HG03066 (cell line): ENCODE measurements around the gene ENTHD1.
"Not testable (repeated sequence)": the region's sequence is repeated elsewhere in the genome, so short reads cannot be mapped to it uniquely, and the experiment has no call there.

Experiments used
- ATAC-seq: cut with Tn5 transposase; IDR thresholded peaks from one replicate; pipeline ENCODE4 v1.9.1; 2021; ENCODE audit warnings: low read depth; ENCODE audit not compliant: unreplicated experiment

ENTHD1 gene

DNA sequence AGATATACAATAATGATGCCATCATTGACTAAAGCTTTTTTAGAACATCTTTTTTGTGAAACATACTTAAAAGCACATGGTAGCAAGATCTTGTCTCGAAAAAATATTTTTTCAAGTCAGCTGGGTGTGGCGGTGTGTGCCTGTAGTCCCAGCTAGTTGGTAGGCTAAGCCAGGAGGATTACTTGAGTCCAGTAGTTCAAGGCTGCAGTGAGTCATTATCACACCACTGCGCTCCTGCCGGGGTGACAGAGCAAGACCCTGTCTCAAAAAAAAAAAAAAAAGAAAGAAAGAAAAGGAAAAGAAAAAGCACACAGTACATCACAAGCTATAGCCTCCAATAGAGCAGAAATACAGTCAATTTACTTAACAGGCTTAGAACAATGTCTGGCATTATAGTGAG is 37.0 kb downstream of the ENTHD1 start:
- no peak for ATAC-seq

DNA sequence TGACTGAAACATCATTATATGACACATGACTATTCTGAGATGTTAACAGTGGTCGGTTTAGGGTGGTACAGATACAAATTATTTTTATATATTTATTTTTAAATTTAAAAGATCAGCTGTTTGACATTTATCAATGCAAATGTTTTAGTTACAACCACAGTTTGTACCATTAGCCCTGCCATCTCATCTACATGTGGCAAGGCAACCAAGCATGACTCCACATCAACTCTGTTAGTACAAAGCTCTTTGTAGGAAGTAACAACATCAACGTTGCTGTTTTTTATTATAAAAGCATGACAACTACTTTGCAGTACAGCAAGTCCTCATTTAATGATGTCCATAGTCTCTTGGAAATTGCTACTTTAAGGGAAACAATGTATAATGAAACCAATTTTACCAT is 40.8 kb downstream of the ENTHD1 start:
- no peak for ATAC-seq

DNA sequence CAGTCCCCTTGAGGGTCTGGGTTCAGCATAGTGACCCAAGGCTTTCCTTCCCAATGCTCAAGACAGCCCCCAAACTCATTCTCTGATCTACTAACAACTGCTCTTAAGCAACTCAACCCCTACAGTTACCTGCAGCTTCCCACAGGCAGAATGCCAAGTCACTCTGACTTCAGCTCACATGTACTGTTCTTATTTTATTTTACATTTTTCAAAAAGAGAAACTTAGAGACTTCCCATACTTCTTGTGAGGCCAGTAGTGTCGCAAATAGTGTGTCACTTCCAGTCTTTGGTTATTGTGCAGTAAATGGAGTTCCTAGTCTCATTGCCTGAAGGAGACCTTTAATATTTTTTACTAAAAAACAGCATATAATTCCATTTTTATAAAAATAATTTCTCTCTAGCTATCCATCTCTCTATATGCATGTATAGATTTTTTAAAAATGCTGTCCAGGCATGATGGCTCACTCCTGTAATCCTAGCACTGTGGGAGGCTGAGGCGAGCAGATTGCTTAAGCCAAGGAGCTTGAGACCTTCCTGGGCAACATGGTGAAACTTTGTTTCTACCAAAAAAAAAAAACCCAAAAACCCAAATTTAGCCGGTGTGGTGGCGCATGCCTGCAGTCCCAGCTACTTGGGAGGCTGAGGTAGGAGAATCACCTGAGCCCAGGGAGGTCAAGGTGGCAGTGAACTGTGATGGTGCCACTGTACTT is 41.8 kb downstream of the ENTHD1 start:
- no peak for ATAC-seq

DNA sequence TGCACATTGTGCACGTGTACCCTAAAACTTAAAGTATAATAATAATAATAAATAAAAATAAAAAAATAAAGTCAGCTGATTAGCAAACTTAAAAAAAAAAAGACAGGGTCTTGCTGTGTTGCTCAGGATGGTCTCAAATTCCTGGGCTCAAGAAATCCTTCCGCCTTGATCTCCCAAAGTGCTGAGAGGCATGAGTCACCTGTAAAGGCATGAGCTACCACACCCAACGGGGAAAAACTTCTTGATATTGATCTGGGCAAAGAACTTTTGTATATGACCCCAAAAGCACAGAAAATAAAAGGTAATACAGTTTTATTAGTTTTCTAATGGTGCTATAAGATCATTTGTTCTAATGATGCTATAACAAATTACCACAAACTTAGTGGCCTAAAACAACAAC is 46.1 kb downstream of the ENTHD1 start:
- ATAC-seq: no peak

DNA sequence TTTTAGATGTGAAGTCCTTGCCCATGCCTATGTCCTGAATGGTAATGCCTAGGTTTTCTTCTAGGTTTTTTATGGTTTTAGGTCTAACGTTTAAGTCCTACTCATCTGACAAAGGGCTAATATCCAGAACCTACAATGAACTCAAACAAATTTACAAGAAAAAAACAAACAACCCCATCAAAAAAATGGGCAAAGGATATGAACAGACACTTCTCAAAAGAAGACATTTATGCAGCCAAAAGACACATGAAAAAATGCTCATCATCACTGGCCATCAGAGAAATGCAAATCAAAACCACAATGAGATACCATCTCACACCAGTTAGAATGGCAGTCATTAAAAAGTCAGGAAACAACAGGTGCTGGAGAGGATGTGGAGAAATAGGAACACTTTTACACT is 47.0 kb downstream of the ENTHD1 start:
- not testable (repeated sequence) for ATAC-seq

DNA sequence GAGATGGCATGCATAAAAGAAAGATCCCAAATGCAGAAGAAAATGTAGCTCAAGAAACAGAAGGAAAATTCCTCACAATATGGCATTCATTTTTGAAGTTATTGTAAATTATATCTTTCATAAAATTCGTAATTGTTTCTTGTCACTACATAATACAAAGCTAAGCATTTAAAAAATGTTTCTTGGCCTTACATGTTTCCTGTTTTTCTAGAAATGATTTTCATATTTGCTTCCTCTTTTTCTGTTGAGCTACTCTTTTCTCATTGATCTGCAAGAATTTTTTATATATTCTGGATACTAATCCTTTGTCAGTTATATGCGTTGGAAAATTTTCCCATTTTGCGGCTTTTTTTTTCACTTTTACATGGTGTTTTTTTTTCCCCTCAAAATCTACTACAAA is 48.0 kb downstream of the ENTHD1 start:
- ATAC-seq: no peak

DNA sequence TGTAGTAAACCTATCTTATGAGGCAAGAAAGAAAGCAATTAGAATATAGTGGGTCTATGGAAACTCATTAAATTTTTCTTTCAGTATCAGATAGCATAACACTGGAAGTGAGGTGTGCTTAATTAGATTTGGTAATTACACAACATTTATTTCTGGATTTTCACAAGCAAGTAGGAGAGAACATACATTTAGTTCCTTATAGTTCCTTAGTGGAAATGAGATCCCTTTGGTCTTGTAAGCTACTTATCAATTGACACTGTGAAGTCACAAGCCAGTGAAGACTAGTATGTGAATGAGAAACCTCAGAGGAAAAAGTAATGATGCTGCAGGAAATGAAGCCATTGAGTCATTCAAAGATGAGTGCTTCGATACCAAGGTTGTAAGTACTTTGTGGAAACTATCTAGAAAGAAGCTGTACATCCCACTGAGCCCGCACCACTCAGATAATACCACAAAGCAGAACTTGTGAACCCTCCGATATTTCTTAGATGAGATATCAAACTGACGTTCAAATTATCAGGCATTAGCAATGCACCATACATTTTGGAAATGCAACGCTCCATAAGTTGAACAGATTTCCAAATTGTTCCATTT is 53.5 kb downstream of the ENTHD1 start:
- no peak for ATAC-seq

DNA sequence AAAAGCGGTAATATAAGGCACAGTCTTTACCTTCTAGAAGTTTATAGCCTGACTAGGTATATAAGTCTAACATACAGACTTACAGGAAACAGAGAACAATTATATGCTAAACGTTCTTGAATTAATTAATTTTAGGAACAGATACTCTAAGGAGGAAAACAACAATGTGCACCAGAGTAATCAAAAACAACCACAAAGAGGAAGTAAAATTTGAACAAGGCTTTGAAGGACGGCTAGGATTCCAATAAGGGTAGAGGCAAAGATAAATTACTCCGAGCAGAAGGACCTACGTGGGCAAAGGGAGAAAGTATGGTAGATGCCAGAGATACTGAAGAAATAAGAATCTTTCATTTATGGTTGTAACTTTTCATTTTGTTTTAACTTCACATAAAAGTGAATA is 54.4 kb downstream of the ENTHD1 start:
- ATAC-seq: no peak

DNA sequence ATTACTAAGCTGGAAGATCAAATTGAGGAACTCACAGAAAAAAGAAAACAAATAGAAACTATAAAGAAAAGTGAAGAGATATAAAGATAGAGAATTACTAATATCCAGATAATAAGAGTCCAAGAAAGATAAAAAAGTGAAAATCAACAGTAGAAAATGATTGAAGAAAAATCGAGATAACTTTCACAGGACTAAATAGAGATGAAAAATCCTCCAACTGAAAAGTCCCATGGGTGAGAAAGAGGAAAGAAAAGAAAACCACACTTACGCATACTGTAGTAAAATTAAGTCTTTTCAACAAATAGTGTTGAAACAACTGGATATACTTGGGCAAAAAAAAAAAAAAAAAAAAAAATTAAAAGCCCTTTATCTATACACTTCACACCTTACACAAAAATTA is 60.0 kb downstream of the ENTHD1 start:
- no peak for ATAC-seq

DNA sequence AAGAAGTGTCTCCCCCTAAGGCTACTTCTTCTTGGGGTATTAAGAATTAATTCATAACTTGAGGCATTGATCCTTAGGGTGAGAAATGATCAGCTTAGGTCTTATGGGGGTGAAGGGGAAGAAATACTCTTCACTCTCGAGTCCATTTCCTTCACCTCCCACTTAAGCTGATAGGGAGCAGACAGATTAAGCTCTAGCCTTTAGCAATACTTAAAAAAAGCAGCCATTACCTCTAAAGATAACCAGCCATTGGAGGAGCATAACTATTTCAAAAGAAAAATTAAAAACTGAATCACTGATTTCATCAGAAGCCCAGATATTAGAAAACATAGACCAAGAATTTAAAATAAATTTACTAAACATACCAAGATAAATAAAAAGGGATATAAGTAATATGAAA is 60.5 kb downstream of the ENTHD1 start:
- no peak for ATAC-seq

DNA sequence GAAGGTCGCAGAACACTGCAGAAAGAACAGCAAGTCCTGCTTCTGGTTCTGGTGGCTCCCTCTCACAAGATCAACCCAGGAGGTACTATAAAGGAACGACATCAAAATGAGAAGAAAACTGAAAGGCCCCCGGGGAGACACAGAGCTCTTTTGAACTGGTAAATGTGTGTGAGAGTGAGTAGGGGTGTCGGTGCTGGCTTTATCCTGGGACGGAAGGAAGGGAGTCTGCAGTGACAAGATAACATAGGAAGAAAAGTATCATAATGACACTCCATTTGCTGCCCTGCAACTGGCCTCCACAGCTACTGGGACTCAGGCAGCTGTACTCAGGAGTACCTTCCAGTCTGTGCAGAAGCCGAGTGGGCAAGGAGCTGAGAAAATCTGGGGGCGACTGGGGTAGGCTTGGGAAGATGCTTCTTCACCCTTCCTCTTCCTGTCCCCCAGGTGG is 60.9 kb downstream of the ENTHD1 start:
- ATAC-seq: no peak

DNA sequence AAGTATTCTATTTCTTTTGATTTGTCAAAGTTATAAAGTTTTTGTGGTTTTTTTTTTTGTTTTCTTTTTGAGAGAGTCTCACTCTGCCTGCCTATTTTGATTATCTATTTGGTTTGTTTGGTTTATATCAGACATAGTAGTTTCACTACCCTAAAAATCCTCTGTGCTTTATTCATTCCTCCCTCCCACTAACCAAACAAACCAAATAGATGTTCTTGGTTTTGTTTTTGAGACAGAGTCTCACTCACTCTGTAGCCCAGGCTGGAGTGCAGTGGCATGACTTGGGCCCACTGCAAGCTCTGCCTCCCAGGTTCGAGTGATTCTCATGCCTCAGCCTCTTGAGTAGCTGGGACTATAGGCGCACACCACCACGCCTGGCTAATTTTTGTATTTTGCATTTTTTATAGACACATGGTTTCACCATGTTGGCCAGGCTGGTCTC is 67.9 kb downstream of the ENTHD1 start:
- ATAC-seq: peak; percentile 72

DNA sequence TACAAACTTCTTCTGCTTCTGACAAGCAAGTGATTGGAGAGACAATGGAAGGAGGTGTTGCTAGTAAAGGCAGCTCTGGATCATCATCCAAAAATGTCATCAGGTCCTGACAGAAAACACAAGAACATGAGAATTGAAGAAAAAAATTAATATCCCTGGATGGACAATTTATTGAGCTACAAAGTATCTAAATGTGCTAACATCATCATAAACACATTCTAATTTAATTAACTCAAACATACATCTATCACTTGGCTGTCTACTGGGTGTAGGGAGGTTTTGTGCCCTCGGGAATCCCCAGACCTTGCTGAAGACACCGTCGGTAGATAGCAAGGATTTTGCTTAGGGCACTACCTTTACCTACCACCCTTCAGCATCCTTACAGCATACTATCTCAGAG is 72.6 kb downstream of the ENTHD1 start:
- no peak for ATAC-seq

DNA sequence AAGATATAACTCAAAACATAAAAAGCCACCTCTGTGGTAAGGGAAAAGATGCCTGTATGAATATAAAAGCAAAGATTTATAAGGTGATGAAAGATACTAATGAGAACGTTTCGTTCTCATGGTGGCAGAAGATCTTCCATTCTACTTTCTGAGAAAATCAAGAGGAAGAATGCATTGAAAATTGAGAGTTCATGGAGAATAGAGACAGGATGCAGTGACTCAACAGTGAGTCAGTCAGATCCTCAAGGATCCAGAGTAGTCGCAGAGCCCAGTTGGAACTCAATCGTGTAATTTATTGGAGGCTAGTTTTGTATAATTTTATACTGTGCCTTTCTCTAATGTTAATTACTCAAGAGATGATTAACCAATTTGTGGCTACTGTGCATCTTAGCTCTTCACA is 73.3 kb downstream of the ENTHD1 start:
- no peak for ATAC-seq

DNA sequence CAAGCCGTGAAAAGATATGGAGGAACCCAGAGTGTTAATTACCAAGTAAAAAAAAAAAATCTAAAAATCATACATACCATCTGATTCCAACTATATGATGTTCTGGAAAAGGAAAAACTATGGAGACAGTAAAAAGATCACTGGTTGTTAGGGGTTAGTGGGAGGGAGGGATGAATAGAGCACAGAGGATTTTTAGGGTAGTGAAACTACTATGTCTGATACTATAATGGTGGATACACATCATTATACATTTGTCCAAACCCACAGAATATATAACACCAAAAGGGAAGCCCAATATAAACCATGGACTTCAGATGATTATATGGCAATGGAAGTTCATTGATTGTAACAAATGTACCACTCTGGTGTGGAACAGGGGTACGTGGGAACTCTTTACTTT is 74.1 kb downstream of the ENTHD1 start:
- ATAC-seq: no peak

DNA sequence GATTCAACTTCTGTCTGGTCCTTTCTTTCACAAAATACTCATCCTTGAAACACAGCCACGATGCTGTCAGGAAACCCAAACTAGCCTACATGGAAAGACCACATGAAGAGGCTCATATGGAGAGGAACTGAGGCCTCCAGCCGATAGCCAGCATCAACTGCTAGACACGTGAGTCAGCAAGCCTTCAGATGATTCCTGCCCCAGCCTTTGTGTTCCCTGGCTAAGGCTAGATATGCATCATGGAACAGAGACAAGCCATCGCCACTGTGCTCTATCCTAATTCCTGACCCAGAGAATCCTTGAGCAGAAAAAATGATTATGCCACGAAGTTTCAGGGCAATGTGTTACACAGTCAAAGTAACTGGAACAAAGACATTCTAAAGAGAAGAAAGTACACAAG is 75.5 kb downstream of the ENTHD1 start:
- no peak for ATAC-seq

DNA sequence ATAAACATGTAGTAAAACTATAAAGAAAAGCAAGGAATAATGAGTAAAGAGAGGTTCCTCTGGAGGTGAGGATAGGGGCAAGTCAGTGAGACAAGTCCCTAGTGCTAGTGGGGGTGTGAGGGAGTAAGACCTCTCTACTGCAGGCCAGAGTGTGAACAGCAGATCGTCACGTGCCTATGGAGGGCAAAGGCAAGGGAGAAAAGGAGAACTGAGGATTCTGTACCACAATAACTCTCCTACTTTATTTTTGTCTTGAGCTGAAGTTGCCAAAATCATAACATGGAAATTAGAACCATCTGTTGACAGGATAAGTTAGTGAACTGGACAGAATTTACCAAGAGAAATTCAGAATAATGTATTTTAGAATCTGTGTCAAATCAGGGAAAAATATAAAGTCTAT is 77.6 kb downstream of the ENTHD1 start:
- ATAC-seq: no peak

DNA sequence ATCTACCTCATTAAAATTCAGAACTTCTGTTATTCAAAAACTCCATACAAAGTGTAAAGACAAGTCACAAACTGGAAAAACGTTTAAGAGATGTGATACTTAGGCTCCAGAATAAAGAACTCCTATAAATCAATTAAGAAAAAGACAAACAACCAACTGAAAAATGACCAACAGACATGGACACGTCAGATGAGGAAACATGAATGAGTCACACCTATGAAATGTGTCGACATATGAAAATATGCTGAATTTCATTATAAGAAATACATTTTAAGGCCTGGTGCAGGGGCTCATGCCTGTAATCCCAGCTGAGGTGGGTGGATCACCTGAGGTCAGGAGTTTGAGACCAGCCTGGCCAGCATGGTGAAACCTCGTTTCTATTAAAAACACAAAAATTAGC is 78.7 kb downstream of the ENTHD1 start:
- ATAC-seq: no peak

DNA sequence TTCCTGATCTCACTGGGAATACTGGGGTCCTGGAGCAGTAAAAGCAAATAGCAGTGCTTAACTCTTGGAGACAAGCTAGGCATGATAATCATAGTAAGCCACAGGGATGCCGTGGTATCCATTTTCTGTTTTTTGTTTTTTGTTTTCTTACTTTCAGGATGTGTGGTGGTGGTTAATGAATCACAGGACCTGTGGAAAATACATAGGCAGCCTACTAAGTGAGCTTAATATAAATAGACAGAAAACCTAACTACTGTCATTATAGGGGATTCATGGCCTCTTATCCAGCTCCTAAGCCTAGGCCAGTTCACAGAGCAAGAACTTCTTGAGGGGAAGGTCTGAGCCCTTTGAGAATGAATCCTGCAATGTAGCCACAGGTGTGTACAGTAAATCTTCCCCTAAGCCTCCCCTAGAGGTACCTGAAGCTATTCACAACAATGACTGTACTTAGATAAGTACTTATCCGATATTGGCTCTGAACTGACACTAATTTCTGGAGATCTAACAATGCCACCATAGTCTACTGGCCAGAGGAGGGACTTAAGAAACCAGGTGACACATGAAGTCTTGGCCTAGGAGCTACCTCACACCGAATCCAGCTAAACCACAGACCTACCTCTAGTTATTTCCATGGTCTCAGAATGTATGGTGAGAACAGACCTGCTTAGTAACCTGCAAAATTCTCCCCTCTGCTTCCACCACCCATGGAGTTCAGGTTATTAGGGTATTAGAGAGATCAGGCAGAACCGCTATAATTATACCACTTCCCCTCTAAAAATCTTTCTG is 83.6 kb downstream of the ENTHD1 start:
- no peak for ATAC-seq

DNA sequence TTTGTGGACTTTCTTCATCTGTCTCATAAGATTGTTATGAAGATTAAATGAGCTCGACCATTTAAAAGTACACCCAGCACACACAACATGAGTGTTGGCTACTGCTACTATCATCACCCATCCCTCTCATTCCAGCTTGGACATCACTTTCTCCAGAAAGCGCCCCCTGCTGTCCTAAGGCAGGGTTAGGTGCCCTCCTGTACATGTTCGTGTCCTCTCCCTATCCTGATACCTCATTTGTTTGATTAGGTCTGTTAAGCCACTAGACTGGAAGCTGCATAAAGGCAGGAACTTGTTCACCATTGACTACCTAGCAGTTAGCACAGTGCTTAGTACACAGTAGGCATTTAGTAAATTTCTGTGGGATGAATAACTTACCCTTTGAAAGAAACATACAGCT is 85.5 kb downstream of the ENTHD1 start:
- no peak for ATAC-seq

DNA sequence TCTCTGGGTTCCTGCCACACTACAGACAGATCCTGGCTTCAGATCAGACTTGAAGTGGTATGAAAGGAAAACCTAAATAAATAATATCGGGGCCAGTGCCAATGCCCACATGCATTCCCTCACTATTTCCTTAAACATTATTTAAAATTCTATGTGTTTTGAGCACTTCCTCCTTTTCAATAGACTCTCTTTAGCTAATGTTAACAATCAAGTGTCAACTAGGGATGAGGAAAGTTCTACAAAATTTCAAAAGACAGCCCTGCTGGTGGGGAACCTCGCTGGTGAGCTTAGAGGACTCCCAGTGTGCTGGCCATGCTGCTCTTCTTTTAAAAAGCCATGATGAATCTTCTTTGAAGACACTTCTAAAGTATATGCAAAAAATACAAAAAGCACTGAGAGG is 87.5 kb downstream of the ENTHD1 start:
- no peak for ATAC-seq

DNA sequence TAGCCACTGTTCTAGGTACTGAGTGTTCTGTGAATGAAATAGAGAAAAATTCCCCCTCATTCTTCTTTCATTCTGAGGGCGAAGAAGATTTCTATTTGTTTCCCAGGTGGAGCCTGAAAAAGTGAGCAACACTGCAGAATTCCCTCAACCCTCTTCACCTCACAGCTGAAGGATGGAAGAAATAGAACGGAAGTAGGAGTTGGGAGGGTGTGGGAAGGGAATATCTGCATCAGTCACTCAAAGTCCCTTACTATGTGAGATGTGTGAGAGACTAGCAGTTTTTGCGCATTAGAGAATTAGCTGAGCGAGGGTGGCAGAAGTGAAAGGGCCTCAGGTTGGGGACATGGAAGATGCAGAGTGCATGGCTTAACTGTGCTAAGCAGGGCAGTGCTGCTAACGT is 88.4 kb downstream of the ENTHD1 start:
- no peak for ATAC-seq
